AG08395 (cell line): ENCODE data around the gene DPT.

Experiments
- DNase-seq: peaks from one replicate; pipeline ENCODE4 v3.0.0; 2012; ENCODE audit warnings: mixed read lengths, low spot score

DPT gene

DNA sequence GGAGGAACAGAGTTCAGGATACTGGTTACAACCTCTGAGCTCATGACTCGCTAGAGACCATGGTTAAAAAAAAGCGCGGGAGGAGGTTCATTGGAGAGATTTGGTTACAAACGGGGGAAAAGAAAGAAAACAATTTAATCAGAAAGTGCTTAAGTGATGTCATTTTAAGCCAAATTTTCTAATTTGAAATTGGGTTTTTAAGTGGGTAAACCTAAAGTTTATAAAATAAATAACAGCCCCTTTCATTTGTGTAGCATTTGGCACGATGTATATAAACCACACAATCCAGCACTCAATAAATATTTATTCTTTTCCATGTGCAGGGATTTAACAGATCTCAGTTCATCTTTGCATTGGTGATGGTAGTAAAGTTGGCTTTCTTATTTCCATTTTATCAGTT, 7.0 kb upstream of the DPT start:
- DNase-seq, result no peak

DNA sequence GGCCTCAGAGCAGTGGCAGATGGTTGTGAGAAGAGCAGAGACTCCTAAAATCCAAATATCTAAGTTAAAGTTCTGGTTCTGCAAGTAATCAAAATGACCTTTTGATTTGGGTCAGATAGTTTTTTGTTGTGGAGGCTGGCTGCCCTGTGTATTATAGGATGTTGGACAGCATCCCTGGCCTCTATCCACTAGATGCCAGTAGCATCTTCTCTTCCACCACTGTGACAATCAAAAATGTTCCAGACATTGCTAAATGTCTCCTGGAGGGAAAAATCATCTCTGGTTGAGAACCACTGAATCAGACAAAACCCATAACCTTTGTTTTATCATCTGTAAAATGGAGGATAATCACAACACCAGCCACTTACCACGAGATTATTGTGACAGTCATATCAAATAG, 5.9 kb upstream of the DPT start:
- no peak for DNase-seq

DNA sequence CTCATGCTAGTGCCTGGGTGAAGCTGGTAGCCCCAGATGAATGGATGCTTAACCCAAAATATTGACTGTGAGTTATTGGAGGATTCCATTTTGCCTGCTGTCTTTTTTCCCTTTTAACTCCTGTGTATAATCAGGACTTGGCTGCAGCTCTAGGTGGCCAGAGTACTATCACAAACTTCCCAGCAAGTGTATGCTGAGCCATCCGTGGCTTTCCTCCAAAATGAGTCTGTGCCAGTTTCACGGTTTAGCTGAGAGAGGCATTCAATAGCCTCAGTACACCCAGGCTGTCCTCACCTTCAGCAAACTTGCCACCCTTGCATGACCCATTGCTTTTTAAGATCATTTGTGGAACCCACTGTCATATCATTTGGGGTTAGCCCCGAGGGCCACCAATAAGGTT, 5.3 kb upstream of the DPT start:
- DNase-seq, result no peak

DNA sequence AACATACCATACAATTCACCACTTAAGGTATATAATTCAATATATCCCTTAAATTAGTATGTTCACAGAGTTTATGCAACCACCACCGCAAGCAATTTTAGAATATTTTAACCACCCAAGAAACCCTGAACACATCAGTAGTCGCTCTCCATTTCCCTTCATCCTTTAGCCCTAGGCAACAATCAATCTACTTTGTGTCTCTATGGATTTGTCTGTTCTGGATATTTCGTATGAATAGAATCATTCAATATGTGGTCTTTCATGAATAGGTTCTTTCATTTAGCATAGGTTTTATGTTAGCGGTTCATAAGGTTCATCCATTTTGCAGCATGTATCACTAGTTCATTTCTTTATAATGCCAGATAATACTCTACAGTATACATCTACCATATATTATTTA, 4.2 kb upstream of the DPT start:
- no peak for DNase-seq

DNA sequence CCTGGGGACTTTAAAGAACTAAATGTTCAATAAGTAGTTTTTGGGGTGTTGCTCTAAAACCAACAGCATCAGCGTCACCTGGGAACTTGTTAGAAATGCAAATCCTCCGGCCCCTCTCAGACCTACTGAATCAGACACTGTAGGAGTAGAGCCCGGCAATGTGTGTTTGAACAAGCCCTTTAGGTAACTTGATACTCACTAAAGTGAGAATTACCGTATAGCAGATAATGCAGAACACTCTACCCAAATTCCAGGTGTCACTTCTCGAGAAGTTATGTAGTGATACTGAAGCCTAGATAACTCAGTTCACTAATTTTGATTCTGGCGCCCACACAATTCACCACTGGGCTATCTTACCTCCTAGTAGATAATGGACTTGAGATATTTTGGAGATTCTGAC, 3.7 kb upstream of the DPT start:
- no peak for DNase-seq

DNA sequence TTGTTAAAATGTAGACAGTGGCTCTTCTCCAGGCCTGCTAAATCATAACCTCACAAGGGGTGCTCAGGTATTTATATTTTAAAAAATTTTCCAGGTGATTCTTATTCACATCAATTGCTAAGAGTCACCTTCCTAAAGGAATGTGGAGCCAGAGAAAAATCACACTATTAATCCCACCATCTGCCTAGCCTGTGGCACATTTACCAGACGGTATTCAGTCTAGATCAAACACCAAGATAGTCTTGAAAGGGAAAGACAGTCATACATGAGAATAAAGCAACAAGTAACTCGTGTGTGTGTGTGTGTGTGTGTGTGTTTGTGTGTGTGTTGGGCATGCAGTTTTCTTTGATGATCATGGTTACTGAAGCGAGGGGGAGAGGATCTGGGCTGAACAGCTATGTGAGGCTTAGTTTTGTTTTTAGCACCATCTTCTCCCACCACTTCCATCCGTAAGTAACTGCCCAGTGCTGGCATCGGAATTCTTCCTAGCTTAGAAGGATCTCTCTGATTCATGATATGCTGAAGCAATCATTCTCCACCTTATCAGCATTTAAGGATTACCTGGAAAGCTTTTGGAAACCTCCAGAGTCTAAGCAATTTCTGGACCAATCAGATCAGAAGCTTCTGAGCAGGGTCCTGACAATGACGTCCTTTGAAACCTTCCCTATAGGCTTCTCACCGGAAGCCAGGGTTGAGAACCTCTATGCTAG, 2.4 kb upstream of the DPT start:
- no peak for DNase-seq

DNA sequence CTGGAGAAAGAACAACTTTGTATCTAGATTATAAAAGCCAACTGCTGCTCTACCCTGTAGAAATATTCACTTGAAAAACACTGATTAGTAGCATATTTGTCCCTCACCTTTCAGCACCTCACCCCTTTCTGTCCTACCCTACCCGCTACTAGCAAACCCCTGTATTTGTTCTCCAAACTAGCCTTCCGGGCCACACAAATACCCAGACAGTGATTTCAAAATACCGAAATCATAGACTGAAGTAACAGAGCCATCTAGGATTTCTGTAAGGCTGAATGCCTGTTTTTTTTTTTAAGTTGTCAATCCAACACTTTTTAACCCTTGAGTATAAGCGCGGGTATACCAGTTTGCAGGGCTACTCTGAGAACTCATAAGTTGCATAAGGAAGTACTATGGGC, 398 bp upstream of the DPT start:
- DNase-seq, result no peak

DNA sequence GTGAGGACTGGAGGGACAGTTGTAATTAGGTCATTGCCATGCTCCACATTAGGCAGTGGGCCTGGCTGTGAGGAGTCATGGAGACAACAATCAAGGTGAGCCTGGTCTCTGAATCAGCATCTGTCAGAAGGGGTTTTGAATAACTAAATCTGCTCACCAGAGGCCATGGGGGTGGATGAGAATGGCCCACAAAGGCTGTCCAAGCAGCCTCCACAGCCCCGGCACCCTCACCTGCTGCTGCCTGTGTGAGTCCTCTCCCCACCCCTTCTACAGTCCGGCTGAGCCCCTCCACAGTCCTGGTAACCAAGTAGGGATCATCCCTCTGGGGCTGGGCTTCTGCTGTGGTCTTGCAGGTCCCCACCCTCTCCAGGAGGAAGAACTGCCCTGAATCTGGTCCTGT, 2.3 kb downstream of the DPT start:
- DNase-seq, result no peak

DNA sequence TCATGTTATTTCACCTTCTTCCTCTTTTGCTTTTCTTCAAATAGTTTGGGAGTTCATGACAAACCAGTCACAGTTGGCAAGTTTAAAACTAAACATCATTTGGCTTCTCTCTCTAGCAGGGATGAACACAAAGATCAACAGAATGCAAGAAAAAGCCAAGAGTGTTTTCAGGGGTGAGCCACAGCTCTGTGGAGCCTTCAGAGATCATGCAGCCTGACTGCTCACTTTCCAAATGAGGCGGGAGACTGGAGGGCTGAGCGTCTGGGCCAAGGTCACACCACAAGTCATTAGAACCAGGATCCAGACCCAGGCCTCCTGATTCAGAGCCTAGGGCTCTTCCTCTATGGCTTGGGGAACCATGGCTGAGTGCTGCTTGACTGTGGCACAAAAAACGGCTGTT, 2.7 kb downstream of the DPT start:
- DNase-seq, result peak; percentile 21

DNA sequence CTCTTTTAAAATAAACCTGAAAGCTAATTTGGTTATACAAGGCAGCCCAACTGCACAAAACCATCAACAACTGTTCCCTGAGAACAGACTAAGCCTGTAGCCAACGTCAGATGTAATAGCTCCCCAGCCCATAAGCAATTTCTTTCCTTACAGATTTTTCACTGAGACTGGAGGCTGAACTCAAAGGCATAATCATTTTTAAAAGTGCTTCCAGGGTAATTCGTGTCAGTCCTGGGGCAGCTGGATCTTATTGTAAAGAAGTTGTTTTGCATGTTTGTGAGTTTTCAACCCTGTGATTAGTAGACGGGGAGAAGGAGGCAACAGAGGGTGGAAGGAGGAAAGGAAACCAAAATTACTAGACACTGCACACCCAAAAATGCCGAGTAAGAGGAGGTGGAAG, 3.2 kb downstream of the DPT start:
- no peak for DNase-seq

DNA sequence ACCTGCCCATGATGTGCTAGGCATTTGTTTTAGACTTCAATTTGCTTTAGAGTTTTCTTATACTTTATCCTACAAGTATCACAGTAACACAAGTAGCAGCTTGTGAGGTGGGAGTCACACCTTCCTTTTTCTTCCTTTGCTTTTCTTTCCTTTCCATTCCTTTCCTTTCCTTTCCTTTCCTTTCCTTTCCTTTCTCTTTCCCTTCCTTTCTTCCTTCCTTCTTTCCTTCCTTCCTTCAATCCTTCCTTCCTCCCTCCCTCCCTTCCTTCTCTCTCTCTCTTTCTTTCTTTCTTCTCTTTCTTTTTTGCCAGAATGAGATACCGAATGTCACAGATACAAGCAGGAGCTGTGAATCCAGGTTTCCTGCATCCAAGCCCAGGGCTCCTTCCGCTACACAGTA, 3.9 kb downstream of the DPT start:
- no peak for DNase-seq

DNA sequence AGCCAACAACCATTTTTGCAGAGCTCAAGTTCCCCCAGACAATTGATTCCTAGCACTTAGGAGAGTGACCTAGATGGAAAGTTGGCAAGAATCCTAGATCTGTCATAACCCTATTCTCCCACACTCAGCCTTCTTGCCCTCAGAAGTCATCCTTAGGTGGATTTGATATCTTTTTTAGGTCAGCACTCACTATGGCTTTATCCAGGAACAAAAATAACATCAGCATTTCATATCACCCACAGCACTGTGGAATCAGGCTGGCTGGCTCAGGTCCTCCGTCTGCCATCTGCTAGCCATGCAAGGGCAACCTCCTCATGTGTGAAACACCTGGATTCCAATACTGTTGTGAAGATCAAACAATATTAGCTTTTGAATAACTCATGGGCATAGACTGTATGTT, 6.0 kb downstream of the DPT start:
- no peak for DNase-seq

DNA sequence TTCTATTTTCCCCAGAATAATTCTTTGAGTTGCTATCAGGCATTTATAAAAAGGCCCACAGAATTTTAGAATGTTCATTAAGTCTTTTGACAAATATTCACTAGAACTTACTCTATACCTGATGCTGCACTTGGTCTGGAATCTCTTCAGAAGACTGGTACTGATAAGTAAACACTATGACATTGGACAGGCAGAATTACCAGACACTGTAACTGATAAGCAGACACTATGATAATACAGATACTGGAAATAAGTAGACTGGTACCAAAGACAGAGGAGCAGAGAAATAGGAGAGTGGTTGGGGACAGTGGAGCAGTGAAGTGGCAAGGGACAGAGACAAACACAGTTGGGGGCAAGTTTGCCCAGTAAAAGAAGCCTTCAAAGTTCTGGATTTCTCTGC, 8.2 kb downstream of the DPT start:
- no peak for DNase-seq

DNA sequence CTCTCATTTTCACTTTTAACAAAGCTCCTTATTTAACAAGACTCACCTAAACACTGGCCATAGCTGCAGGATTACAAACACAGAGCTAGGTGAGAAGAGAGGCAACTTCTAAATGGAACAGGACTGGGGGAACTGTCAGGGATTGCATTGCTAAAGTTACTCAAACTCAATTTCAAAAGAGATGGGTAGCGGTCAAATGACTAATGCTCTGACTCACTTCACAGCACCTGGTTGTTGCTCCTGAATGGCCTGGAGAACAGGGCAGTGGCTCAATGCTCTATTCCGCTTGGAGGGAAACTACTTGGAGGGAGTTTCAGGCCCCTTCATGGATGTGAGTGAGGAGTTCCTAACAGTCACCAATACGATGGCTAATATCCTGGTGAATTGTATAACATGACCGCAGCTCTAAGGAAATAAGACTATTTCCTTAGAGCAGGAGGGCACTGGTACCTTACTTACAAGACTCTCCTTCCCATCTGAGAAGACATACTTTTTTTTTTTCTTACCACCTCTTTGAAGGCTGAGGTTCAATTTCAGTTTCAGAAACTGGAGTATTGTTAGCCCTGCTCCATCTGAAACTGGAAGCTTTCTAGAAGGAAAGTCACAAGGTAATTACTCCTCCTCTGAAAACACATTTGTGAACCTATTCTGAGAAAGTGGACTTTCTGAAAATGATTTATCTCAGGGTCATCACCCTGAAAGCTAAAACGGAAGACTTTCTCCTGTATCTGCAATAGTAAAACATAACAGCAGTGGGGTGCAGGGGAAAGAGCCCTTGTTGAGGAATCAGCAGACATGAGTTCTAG, 9.5 kb downstream of the DPT start:
- no peak for DNase-seq

DNA sequence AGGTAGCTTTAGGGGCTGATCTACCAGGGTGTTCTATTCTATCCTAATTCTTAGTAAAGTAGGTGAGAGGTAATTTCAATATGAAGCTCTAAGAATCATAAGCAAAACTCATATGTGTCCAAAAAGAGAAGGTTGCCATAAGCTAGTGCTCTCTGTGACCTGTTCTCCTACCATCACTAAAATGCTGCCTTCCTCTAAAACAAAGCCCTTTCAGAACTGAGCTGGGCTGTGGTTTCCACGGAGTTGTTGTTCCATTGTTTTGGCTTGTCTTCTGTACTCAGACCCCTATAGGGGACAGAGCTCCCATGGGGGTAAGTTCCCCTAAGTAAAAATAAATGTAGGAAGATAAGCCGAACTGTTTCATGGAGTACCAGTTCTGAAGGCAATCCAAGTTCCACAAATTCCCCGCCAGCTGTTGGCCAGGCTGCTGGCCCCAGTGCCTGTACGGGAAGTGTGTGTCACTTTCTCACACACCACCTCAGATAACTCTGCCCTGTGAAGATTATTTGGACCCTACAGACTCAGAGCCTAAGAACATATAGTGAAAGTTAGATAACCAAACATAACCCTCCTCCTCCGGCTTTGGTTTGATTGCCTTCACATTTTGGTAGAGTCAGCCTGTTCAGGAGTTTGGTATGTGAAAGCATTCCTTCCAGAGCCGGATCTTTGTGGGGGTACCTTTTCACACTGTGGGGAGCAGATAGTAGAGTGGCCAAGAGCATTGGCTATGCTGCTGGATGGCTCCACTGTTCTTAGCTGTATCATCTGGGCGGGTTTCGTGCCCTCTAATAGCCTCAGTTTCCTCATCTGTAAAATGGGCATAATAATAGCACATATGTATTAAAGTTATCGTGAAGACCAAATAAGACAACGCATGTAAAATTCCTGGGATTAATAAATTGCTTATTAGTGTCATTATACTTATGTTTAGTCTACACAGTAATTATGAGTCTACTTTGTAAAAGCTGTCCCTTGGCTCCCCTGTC, 10.8 kb downstream of the DPT start:
- no peak for DNase-seq

DNA sequence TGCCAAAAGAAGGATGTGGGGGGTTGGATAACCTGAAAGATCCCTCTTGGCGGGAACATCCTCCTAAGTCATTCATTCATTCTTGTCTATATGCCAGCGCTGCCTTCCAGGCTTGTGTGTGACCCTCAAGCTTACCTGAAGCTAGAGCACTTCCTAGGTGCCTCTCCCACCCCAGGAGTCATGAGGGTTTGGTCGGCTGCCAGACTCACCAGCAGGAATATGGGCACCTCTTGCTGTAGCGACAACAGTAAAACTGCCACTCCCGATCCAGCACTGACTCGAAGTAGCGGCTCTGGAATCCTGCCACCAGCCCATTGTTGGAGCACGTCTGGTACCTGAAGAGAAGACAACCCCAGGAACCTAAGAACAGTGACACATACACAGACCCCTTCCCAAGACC, 15.0 kb downstream of the DPT start:
- DNase-seq, result no peak

DNA sequence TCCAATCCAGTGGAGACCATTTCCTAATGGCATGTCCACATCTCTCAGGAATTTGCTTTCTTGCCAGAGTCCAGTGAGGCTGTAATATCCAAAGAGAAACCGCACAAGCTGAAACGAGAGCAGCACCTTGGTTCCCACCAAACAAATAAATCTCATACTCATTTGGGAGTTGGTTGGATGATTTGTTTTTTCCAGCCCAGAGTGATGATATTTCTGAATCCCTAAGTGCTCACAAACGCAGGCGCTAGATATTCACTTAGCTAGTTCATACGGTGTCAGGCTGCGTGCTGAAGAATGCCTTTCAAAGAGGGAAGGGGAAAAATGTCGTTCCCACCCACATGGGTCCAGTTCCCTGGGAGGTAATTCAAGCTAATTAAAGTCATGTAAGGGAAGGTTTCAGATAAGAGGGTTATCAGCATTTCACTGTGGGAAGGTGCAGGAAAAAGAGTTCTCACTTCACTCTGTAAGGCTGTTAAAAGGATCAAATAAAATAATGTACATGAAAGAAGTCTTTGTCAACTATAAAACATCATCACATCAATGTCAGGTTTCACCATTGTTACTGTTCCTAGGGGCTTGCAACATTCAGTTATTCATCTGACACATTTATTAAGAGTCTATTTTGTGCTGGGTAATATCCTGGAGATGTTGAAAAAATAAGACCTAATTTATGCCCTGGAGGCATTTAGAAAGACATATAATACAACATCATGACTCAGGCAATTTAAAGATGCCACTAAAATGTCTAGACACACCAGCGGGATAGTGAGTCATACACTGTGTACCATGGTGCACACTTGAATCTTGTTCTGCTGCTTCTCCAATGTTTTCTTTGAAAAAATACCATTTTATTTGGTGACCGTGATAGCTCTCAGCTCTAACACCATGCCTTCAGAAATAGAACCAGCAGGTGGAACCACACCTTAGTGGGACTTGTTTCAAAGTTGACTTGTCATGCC, 19.3 kb downstream of the DPT start:
- peak; percentile 90 for DNase-seq

DNA sequence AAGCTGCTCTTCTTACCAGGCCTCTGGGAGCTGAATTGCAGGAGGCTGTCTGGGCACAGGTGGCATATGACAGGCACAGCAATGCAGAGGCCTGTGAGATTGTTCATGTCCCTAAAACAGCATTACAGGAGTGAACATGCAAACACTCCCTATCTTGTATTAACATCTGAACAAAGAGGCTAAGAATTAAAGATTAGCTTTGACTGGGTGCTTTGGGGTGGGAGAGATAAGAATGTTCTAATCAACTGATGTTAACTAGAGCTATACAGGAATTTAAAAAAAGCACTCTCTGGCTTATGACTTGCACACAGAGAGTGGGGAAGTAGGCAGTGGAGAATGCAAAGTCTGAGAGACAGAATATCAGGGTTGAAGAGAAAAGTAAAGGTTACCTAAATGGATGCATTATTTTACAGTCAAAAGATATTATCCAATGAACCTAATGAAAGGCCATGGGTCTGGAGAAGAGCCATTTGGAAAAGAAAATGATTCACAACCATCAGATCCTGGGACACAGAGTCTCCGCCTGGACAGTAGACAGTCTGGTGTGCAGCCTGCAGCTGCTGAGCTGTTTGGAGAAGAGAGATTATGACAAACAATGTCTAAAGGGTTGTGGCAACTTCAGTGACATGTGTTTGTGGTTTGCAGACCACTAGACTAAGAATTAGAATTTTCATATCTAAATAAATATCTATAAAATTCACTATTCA, 20.2 kb downstream of the DPT start:
- DNase-seq, result no peak

DNA sequence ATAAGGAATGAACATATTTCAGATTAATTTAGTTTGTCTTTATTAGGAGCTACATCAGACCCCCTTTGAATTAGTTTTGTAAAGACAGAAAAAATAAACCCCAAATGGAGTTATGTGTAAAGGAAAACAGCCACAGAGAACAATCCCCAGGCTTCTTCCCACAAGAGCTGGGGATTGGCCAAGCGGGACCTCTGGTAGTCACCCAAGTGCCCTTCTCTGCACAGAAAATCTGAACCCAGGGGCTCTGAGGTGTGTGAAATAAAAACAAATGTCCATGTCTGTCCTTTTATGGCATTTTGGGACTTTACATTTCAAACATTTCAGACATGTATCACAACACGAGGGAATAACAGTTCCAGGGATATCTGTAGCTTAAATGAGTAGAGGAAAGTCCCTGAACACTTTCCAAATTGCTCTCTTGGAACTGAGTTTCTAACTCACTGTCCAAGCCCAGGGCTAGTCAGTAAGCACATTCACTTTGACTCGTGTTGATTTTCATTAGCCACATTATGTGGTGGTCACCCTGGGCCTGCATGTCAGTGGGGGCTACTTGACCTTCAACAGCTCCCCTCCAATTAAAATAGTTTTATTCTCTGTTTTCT, 22.5 kb downstream of the DPT start:
- no peak for DNase-seq

DNA sequence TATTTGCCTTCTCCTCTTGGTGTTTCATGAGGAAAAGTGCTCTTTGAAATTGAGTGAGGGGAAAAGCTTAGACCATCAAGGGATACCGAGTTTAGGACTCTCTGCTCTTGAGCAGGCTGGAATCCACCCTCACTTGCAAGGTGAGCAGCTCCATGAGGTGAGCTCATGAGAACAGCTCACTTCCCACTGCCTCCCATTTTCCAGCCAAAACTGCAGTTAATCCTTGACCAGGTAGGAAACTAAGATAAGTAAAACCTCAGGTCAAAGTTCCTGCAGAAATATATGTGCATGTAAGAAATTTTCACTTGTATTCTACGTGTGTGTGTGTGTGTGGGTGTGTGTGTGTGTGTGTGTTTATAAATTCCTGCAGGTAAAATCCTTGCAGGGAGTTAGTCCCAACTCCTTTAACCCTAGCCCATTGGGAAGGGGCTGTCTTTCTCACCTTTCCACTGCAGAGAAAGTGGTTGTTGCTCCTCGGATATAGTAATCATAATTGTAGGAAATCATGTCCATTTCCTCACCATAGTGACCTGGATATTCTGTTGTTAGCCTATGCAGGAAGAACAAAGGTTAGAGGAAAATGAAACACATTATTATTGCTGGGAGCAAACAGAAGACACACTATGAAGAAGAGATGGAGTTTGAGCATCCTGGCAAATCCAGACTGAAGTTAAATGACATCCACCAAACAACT, 28.3 kb downstream of the DPT start:
- DNase-seq, result no peak
